Spleen (tissue), 7 donors: ENCODE measurements around the gene EFEMP2.
A peak's percentile ranks its signal among the peaks of the same experiment; 100 is the strongest.

ENCODE experiments used
- CTCF ChIP-seq, 11 experiments: fragments of 200-600 bp in 7 of 11; fragments of 450-650 bp in 4 of 11; sonication (generic) in 4 of 11; IDR thresholded peaks in 8 of 11; conservative IDR thresholded peaks in 3 of 11; 1 replicate in 7 of 11; 2 replicates in 4 of 11; pipeline versions ENCODE4 v1.4.0 to v1.8.0; 2016 to 2021; ENCODE audit warnings: antibody characterized with exemption in 11 of 11, inconsistent platforms in 4 of 11, mild to moderate bottlenecking in 1 of 11
- POLR2A ChIP-seq, 3 donors: fragments of 450-650 bp; IDR thresholded peaks; one replicate each; pipeline ENCODE4 v1.5.1; 2017; ENCODE audit warnings: antibody characterized with exemption in 3 of 3, mild to moderate bottlenecking in 1 of 3
- POLR2AphosphoS5 ChIP-seq, 3 donors: sonication (generic); formaldehyde crosslinking; IDR thresholded peaks; one replicate each; pipeline ENCODE4 v1.5.1; 2017; ENCODE audit warnings: antibody characterized with exemption in 3 of 3
- donor health status: DM: no; HTN: no; CAD: no; lungs with moderate emphysema.
- donor health status: DM: no; HTN: no; CAD: no.
- donor health status: DM: no; HTN: no; CAD: no.

GRCh38 chr11:65899356-65900124 lies 26.9 kb upstream of the EFEMP2 start:
- TF ChIP-seq CTCF (IDR thresholded peaks at IDR 0.05 in 8 of 11, conservative IDR thresholded peaks at IDR 0.05 in 3 of 11) (no peak), POLR2A (IDR thresholded peaks at IDR 0.05) (no peak), POLR2AphosphoS5 (IDR thresholded peaks at IDR 0.05) (peak; percentile 51 to 85 (median 57))
